Progenitor cell of endocrine pancreas (in vitro differentiated cells): ENCODE results near the gene UPF1. TPM values are rescaled to one million over a fixed set of nuclear protein-coding genes. Genes with fewer than 3 reads are reported as not detected.
"Not testable (repeated sequence)": the region's sequence is repeated elsewhere in the genome, so short reads cannot be mapped to it uniquely, and the experiment has no call there.

ENCODE experiments used
- DNase-seq: peaks from one replicate; pipeline ENCODE4 v3.0.0; 2021; ENCODE audit warnings: low spot score; ENCODE audit not compliant: unreplicated experiment
- H3K27ac Mint-ChIP-seq: 2 replicates; pipeline ENCODE4 v1.8.0; 2021; ENCODE audit warnings: mild to moderate bottlenecking, moderate library complexity, mixed read lengths
- H3K27me3 Mint-ChIP-seq: 2 replicates; pipeline ENCODE4 v1.8.0; 2021; ENCODE audit warnings: mixed read lengths
- H3K36me3 Mint-ChIP-seq: 2 replicates; pipeline ENCODE4 v1.8.0; 2022; ENCODE audit warnings: mixed read lengths; ENCODE audit not compliant: insufficient read depth
- H3K4me1 Mint-ChIP-seq: 2 replicates; pipeline ENCODE4 v1.8.0; 2021; ENCODE audit warnings: low read depth, mixed read lengths
- H3K4me3 Mint-ChIP-seq: 2 replicates; pipeline ENCODE4 v1.8.0; 2021; ENCODE audit warnings: low read depth, mild to moderate bottlenecking, moderate library complexity, mixed read lengths
- H3K9me3 Mint-ChIP-seq: 2 replicates; pipeline ENCODE4 v1.8.0; 2021; ENCODE audit warnings: low read depth, mixed read lengths
- CTCF ChIP-seq: fragments of 200-600 bp; sonication (generic); IDR thresholded peaks from one replicate; pipeline ENCODE4 v1.5.0; 2021; ENCODE audit warnings: antibody characterized with exemption, mild to moderate bottlenecking; ENCODE audit not compliant: unreplicated experiment
- total RNA-seq: library from RNA; stranded (reverse); gene quantifications from 2 replicates; pipeline ENCODE4 v1.2.1, GENCODE V29; 2021

Gene UPF1
- total RNA-seq, 1 donor from 2014 or later: 90.9 TPM

- H3K36me3 Mint-ChIP-seq: peaks cover 4% of the 10 kb centered on the region
- peaks cover 4% of the 10 kb centered on the region for H3K27me3 Mint-ChIP-seq
- no peak overlapping the region for H3K27ac Mint-ChIP-seq
- H3K9me3 Mint-ChIP-seq: no peaks in the 10 kb centered on the region
- DNase-seq: no peak
- H3K4me1 Mint-ChIP-seq: peaks cover 10% of the 10 kb centered on the region
- H3K4me3 Mint-ChIP-seq: no peak overlapping the region
- TF ChIP-seq CTCF: no peak
Measured at GRCh38 chr19:18900700-18901481, 69.1 kb downstream of the UPF1 start.

DNA sequence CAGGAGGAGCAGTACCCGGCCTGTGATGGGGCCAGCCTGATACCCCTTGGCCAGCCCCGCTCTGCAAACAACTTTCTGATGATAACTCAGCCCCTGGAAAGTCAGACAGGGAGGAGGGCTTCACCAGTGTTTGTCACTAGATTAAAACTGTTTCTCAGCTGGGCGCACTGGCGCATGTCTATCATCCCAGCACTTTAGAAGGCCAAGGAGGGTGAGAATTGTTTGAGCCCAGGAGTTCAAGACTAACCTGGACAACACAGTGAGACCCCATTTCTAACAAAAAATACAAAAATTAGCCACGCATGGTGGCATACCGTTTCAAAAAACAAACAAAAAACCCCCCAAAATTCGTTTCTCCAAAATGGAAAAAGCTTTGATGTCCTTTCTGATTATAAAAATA, 69.7 kb downstream of the UPF1 start:
- H3K27me3 Mint-ChIP-seq: peaks cover 4% of the 10 kb centered on the region
- no peak overlapping the region for H3K27ac Mint-ChIP-seq
- H3K36me3 Mint-ChIP-seq: peaks cover 4% of the 10 kb centered on the region
- H3K9me3 Mint-ChIP-seq: no peaks in the 10 kb centered on the region
- peaks cover 9% of the 10 kb centered on the region for H3K4me1 Mint-ChIP-seq
- no peak for DNase-seq
- no peak overlapping the region for H3K4me3 Mint-ChIP-seq
- no peak for TF ChIP-seq CTCF

DNA sequence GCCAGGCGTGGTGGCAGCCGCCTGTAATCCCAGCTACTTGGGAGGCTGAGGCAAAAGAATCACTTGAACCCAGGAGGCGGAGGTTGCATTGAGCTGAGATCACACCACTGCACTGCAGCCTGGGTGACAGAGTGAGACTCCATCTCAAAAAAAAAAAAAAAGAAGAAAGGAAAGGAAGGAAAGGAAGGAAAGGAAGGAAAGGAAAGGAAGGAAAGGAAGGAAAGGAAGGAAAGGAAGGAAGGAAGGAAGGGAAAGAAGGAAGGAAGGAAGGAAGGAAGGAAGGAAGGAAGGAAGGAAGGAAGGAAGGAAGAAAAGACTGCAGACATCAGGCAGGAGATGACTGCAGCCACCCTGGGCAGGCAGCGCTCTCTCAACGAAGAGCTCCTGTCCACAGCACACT, 70.8 kb downstream of the UPF1 start:
- not testable (repeated sequence) for H3K4me1 Mint-ChIP-seq, DNase-seq, H3K4me3 Mint-ChIP-seq, H3K27me3 Mint-ChIP-seq, H3K27ac Mint-ChIP-seq, H3K36me3 Mint-ChIP-seq, H3K9me3 Mint-ChIP-seq

- H3K36me3 Mint-ChIP-seq: peaks cover 4% of the 10 kb centered on the region
- H3K27me3 Mint-ChIP-seq: no peaks in the 10 kb centered on the region
- DNase-seq: no peak
- TF ChIP-seq CTCF: no peak
- no peak overlapping the region for H3K4me3 Mint-ChIP-seq
- H3K4me1 Mint-ChIP-seq: peaks cover 3% of the 10 kb centered on the region
- no peak overlapping the region for H3K27ac Mint-ChIP-seq
- no peaks in the 10 kb centered on the region for H3K9me3 Mint-ChIP-seq
Measured at GRCh38 chr19:18903156-18904037, 71.6 kb downstream of the UPF1 start.

- Mint-ChIP-seq H3K36me3 (peaks cover 4% of the 10 kb centered on the region), H3K4me3 (no peak overlapping the region)
Measured at GRCh38 chr19:18904334-18905057, 72.7 kb downstream of the UPF1 start.

More at GRCh38 chr19:18904334-18905057, 72.7 kb downstream of the UPF1 start:
- H3K27me3 Mint-ChIP-seq: no peaks in the 10 kb centered on the region
- no peak for TF ChIP-seq CTCF
- no peak overlapping the region for H3K27ac Mint-ChIP-seq
- no peaks in the 10 kb centered on the region for H3K4me1 Mint-ChIP-seq
- no peak for DNase-seq
- no peaks in the 10 kb centered on the region for H3K9me3 Mint-ChIP-seq
